Stimulated activated CD8-positive, alpha-beta memory T cell treated with anti-CD3 and anti-CD28 coated beads, Interleukin-12 subunit alpha, Interleukin-12 subunit beta, amount 100 ng/mL, for 24 hours (primary cell): ENCODE data around the gene HNRNPH3.
A peak's percentile ranks its signal among the peaks of the same experiment; 100 is the strongest.

Source experiments
- DNase-seq: peaks from one replicate; pipeline ENCODE4 v3.0.0-alpha.2; 2020; ENCODE audit errors: extremely low read depth

Gene HNRNPH3

DNA sequence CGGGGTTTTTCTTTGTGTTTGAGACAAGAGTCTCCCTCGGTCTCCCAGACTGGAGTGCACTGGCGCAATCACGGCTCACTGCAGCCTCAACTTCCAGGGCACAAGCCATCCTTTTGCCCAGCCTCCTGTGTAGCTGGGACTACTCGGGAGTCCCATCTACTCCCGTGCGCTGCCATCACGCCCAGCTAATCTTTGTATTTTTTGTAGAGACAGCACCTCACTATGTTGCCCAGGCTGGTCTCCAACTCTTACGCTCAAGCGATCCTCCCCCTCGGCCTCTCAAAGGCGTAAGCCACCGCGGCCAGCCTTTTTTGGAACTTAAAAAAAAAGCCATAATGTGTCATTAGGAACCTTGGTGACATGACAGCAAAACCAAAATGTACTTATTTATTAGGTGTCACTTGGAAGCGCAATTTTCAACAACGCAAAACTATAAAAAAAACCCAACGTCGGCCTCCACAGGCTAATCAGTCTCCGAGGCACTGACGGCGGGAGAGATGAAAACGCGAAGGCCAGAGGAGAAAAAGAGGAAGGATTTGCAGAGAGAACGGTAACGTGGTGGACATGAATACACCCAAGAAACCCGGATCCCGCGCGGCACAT is 911 bp upstream of the HNRNPH3 start:
- DNase-seq = no peak

- DNase-seq = peak; percentile 39
Measured at GRCh38 chr10:68332259-68333057, 594 bp downstream of the HNRNPH3 start, which contains the start of gene PBLD. Gene PBLD, minus strand, starts transcription at chr10:68332928. Its CDS starts 26,084 bp downstream, at chr10:68306844.

DNA sequence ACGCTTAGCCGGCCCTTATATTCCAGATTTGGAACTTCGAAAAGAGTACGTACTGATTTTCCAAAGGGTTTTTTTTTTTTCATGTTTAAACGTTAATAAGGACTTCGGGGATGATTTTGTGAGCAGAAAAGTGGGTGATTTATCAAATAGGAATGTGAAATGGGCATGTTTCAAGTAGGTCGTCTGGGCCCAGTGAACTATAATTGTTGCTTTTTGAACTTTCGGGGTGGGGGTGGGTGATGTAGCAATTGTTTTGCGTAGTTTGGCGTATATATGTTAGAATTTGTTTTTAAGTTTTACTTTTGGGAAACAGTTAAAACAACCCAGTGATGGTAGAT is 1.2 kb downstream of the HNRNPH3 start:
- DNase-seq = no peak

GRCh38 chr10:68333440-68334431 is 1.9 kb downstream of the HNRNPH3 start:
- DNase-seq = no peak

- DNase-seq = no peak
Measured at GRCh38 chr10:68334672-68335467, 3.0 kb downstream of the HNRNPH3 start.

DNA sequence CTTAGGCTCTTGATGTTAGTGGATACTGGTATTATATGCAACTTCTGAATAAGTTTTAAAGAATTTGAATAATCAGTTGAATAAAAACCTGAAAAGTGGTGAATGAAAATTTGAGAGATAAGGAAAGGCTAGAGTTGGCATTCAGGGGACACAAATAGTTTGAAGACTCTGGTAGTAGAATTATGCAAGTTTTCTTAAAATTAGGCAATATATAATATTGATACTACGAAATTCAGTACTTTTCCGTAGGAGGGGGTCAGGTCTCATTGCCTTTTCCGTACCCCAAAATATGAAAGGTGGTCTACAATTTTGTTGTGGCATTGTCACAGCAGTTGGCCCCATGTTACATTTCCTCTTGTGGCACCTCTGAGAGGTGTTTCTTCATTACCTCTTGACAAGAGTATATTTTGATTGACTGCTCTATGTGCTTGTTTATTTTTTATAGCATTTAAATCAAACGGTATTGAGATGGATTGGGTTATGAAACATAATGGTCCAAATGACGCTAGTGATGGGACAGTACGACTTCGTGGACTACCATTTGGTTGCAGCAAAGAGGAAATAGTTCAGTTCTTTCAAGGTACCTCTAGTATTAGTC is 5.0 kb downstream of the HNRNPH3 start:
- no peak for DNase-seq

DNA sequence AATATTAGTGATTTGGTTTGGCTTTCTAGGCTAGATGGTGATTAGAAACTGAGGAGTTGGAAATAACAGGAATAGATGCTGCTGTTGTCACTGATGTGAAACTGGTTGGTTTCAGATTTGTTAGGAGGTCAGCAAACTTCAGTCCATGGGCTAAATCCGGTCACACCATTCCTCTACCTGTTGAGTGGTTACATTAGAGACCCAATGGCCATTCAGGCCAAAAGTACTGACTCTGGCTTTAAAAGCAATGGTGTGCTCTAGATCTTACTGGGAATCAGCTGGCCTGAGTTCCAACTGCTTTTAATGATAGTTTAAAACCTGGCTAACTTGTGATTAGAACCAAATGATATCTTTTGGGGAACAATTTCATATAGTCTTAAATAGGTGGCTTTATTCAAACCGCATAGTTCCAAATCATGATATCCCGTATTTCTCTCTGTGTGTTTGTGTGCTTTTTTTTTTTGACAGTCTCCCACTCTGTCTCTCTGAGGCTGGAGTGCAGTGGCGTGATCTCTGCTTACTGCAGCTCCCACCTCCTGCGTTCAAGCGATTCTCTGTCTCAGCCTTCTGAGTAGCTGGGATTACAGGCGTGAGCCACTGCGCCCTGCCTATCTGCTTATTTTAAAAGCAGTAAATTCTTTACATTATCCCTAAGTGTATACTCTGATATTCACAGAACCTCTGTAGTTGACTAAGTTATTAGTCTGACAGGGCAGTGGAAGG is 8.7 kb downstream of the HNRNPH3 start:
- DNase-seq = no peak

GRCh38 chr10:68342909-68343516 is 11.1 kb downstream of the HNRNPH3 start:
- no peak for DNase-seq

DNA sequence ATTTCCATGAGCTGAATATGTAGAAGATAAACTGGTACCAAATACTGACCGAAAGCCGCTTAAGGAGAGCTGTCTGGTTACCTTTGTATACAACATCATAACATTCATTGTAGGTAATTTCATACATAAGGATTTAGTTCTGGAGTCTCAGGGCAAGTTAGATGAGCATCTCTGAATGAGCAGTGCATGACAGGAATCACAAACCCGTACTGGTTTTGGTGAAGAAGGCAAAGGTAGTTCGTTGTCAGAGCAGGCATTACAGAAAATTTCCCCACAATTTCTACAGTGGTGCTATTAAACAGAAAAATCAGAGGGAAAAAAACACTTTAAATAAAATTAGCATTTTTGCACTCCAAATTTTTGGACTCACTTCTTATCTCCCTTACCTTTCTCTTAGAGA is 13.8 kb downstream of the HNRNPH3 start:
- no peak for DNase-seq

- no peak for DNase-seq
Measured at GRCh38 chr10:68346774-68347173, 14.9 kb downstream of the HNRNPH3 start.

GRCh38 chr10:68348265-68348741 is 16.4 kb downstream of the HNRNPH3 start:
- DNase-seq = no peak

DNA sequence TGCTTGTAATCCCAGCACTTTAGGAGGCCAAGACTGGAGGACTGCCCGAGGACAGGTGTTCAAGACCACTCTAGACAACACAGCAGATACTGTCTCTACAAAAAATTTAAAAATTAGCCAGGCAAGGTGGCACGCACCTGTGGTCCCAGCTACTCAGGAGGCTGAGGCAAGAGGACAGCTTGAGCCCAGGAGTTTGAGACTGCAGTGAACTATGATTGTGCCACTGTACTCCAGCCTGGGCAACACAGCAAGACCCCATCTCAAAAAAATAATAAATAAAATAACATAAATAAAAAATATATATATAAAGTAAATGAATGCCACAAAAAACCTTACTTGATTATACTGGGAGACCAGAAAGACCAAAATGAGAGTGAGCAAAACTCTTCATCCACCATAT is 21.7 kb downstream of the HNRNPH3 start:
- no peak for DNase-seq

- DNase-seq = no peak
Measured at GRCh38 chr10:68359189-68359588, 27.3 kb downstream of the HNRNPH3 start.

GRCh38 chr10:68362590-68362989 is 30.7 kb downstream of the HNRNPH3 start:
- no peak for DNase-seq

DNA sequence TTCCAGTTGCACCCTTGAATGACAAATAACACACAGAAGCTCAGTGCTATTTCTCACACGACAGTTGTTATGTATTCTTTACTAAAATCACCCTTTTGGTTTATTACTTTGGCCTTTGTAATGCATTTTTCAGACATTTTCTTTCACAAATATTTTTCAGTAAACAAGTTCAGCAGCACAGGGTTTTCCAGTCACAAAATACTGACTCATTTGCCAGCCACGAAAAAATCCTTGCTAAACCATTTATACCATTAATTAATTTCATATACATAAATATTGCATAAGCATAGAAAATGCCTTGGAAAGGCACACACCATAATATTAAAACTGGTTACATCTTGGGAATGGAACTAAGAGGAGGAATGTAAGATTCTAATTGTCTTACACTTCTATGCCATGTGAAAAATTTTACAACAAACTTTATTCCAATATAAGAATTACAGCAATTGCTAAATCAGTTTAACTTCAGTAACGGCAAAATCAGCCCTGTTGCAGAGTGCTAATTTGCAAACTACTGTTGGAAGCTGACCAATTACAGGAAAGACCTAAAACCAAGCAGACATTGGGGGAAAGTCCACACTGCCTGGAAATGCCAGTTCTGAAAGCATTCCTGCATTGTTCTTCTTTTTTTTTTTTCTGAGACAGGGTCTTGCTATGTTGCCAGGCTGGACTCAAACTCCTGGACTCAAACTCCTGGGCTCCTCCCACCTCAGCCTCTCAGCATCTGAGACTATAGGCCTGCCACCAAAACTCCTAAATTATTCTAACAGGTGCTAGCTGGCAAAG is 32.4 kb downstream of the HNRNPH3 start:
- no peak for DNase-seq

DNA sequence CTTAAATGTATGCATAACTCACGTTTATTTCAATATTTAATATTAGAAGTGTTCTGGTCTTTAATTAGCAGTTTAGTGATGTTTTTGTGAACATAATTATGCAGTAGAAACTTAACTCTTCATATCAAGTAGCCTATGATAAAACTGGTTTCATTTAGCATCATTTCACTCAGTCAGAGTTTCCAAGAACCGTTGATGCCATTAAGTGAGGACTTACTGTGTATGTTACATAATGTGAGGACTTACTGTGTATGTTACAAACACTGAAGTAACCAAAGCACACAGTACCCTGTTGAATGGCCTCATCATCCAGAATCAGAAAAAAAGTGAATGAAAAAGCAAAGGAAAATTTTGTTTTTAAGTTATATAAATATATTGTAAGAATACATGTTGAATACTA is 33.7 kb downstream of the HNRNPH3 start:
- no peak for DNase-seq

- no peak for DNase-seq
Measured at GRCh38 chr10:68366600-68366999, 34.7 kb downstream of the HNRNPH3 start.

DNA sequence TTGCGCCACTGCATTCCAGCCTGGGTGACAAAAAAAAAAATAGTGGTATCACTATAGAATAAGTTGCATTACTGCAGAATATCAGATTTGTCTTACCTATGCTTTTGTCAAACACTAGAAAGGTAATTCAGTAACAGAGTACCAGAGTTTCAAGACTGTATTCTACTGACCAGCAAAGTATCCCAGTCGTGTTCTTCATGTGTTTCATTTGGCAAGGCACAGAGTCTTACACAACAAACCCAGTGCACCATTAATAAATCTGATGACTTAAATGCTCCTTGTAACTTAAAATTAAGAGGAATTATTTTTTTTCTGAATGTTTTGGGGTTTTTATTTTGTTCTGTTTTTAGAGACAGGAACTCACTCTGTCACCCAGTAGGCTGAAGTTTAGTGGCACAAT is 35.3 kb downstream of the HNRNPH3 start:
- DNase-seq = no peak

DNA sequence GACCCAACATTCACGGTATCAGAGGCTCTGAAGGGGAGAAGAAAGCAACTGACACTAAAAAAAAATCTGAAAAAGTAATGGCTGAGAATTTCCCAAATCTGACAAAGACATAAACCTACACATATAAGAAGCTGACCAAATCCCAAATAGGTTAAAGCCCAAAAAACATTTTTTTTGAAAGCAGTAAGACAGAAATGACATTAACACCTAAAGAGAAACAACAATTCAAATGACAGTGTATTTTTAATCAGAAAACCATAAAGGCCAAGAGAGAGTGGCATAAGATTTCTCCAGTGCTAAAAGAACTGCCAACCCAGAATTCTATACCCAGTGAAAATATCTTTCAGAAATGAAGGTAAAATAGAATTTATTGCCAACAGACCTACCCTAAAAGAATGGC is 39.7 kb downstream of the HNRNPH3 start:
- no peak for DNase-seq
